Erythroblast (primary cell): Measurements from ENCODE around the gene USP15.

Experiments
- GATA1 ChIP-seq: IDR thresholded peaks from 2 replicates; pipeline ENCODE4 v1.6.1; 2011; ENCODE audit warnings: low read depth, mild to moderate bottlenecking, control low read depth, low read length, moderate library complexity
- POLR2A ChIP-seq: IDR thresholded peaks from 2 replicates; pipeline ENCODE4 v1.6.1; 2011; ENCODE audit warnings: mild to moderate bottlenecking, low read length

- TF ChIP-seq POLR2A (peak; percentile 90), GATA1 (no peak)
Measured at GRCh38 chr12:62259631-62259992, 592 bp upstream of the USP15 start.
